ENCODE measurements around the gene GMDS.

Gene GMDS

GRCh38 chr6:2132416-2132815 lies 113.0 kb downstream of the GMDS start:
- DNase-seq: no peak

DNA sequence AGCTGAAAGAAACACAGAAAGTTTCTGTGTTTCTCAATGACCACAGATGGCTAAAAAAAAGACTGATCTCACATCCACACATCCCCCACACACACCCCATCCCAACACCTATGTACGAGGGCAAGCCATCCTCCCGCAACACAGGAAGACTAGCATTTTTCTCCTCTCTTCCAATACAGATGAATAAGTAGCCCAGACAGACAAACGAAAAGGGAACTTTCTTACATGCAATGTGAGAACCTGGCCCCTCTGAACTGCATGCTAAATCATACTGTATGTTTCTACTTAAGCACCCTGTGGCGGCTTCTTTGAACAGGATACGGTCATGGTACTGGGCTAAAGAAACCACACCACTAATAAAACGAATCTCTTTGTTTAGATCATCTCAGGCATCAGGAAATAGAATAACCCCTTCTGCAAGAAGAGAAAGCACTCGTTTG lies 116.2 kb downstream of the GMDS start:
- no peak for DNase-seq

DNA sequence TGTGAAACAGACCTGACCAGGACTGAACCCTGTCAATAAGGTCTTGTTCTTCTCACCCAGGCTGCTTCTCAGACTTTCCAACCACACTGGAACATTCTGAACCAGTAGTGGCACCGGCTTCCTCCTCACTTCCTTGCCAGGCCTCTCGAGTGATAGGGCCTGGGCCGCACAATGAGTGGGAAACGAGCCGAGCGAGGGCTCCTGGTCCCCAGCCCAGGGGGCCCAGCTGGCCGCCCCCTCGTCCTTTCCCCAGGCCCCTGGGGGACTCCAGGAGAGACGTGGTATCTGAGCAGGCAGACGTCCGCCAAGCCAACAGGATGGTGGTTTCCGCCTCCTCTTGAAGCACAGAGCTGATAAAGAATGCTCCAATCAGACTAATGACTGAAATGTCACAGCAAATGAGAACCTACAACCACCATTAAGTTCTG lies 117.9 kb downstream of the GMDS start:
- no peak for DNase-seq

DNA sequence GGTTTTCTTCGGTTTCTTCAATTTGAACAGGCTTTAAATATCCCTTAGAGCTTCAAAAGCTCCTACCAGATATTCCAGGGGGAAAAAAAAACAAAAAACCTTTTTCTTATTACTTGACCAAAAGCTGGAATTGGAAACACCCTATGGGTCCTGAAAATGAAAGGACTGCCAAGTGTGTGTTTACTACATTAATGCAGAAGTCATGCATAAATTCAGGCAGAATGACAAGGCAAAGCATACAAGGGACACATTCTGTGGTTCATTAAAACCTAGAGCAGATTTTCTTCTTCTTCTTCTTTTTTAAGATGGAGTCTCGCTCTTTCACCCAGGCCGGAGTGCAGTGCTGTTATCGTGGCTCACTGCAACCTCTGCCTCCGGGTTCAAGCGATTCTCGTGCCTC lies 119.1 kb downstream of the GMDS start:
- no peak for DNase-seq

- DNase-seq: no peak
Measured at GRCh38 chr6:2125158-2125557, 120.2 kb downstream of the GMDS start.

GRCh38 chr6:2124260-2124709 lies 121.1 kb downstream of the GMDS start:
- DNase-seq: no peak

DNA sequence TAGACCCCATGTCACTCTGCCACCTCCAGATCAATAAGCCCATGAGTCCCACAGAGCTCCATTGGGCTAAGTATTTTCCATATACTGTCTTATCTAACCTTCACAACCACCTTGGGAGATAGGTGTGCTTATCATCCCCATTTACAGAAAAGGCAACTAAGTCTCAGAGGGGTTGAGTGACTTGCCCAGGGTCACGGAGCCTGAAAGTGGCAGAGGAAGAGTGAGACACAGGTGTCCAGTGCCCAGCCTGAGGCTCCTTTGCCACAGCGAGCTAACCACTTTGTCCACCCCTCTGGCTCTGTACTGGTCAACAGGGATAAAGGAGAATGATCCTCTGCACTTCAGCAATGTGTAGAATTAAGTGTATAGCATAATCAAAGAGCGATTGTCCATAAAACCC lies 124.5 kb downstream of the GMDS start:
- DNase-seq: no peak

DNA sequence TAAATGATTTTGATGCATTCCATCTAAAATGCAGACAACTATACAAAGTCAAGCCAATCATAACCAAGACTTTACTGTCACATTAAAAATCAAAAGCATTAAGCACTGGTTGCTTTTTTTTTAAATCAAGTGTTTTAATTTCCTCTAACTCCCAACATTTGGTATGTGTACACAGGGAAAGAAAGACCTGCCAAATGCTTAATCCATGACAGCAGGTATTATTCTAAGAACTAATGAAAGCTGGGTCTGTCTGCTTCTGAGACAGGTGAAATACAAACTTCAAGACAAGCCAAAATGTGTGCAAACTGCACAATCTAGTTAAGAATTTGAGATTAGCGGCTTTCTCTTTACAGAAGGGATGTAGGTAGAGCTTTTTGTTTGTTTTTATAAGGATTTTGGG lies 126.1 kb downstream of the GMDS start:
- no peak for DNase-seq

- DNase-seq: no peak
Measured at GRCh38 chr6:2118136-2118535, 127.3 kb downstream of the GMDS start.

GRCh38 chr6:2117447-2117846 lies 128.0 kb downstream of the GMDS start:
- DNase-seq: no peak

DNA sequence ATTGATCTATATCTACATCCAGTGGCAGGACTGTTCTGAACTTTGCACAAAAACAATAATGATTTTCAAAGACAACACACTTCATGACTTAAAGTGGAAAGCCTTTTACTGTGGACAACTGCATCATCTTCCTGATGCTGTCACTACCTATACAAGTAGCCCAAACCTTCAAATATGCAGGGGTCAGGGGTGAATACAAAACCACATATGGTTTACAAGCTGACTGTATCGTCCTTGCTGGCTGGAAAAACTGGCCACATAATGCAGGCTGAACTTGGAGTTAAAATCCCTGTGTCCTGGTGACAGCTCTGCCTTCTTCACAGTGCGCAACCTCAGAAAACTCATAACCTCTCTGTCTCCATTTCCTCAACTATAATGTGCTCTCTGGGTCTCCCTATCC lies 128.9 kb downstream of the GMDS start:
- no peak for DNase-seq

- DNase-seq: no peak
Measured at GRCh38 chr6:2114100-2114499, 131.3 kb downstream of the GMDS start.

DNA sequence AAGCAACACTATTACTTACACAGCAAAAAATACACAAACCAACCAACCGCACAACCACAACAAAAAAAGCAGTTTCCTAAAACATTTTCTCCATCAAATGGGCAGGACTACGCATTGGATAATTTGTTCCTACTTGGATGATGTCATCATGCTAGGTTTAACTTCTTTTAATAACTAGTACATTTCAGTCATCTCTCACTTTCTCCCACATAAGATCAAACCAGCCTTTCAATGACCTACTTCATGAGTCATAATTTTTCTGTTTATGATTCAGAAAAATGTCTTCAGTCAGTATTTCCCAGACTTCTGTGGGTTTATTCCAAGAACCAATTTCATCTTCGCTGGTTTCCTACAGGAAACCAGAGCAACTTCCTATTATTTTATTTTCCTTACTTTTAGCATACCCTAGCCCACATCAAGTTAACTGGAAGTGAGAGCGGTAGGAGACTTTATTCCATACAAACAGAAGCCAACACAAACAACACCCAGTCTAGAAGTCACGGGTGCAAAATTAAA lies 134.2 kb downstream of the GMDS start:
- DNase-seq: no peak

DNA sequence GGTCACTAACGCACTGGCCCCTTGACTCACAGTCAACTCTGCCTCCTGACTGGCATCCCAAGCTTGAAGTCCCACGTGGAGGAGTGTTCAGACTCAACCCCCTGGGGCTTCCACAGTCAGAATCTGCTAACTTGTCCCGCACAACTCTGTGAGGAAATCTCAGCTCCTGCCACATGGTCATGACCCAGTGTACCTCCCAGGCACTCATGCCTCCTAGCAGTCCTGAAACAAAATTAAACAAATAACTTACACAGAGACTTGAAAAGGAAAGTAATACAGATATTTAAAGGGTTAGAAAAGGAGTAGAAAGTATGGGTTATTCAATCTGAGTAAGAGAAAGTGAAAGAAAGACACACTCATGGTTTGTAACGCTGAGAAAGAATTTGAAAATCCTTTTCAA lies 134.9 kb downstream of the GMDS start:
- DNase-seq: peak; percentile 62

DNA sequence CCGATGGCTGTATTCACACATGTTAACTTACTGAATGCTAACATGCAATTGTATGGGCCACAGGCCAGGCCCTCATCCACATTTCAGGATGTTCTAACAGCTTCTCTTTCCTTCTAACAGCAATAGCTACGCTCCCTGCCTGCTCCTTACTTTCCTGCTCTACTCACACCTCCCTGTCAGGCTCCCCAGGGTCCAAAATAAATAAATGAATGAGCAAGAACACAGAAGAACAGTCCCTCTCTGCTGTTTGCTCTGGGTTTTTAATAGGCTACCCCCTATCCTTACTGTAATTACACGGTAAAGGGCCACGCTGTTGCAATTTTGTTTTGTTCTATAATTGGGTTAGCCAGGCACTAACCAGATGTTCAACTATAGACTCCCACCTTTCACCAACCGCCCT lies 135.6 kb downstream of the GMDS start:
- DNase-seq: peak; percentile 91

- peak; percentile 57 for DNase-seq
Measured at GRCh38 chr6:2108700-2109306, 136.6 kb downstream of the GMDS start.

DNA sequence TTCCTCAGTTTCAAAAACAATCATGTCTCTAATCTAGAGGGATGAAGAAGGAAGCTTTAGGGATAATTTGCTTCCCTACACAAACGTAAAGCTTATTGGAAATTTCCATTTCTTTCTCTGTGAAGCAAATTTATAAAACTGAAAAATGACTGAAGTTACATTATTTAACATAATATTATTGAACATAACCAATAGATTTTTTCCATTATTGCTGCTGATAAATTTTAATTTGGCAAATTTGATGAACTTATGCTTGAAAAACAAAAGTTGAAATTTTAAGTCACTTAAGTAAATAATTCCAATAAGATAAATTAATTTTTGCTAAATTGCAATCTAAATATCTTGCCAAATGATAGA lies 140.9 kb downstream of the GMDS start:
- no peak for DNase-seq

DNA sequence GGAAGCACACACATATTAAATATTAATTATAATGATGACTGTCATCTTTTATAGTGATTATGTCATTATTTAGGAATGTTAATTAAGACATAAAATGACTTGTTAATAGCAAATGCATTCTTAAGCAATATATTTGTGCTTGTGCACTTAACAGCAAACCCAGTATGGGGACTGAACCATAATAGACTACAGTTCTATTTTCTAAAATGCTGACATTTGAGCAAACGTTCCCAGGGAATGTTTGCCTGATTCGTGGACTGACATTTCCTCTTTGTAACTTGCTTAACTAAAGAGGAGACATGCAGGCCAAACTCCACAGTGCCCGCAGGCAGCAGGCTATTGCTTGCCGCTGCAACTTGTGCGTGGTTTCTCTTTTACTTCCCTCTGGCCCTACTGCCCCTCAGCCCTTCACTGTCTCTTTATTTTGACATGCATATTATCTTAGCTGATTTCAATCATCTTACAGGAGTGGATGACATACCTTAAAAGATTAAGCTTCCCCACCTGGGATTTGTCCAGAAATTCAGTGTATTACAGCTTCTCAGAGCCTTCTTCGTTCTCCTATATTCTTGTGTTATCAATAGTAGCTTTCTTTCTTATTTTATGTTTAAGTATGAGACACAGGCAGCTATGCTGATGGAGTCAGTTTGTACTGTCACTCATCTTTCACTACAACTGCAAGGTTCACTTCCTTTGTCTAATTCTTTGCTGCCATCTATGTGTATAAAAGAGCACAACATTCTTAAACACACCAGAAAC lies 141.5 kb downstream of the GMDS start:
- DNase-seq: peak; percentile 68

GRCh38 chr6:2102966-2103365 lies 142.4 kb downstream of the GMDS start:
- no peak for DNase-seq

GRCh38 chr6:2102316-2102883 lies 143.0 kb downstream of the GMDS start:
- no peak for DNase-seq

GRCh38 chr6:2101213-2101612 lies 144.2 kb downstream of the GMDS start:
- no peak for DNase-seq

DNA sequence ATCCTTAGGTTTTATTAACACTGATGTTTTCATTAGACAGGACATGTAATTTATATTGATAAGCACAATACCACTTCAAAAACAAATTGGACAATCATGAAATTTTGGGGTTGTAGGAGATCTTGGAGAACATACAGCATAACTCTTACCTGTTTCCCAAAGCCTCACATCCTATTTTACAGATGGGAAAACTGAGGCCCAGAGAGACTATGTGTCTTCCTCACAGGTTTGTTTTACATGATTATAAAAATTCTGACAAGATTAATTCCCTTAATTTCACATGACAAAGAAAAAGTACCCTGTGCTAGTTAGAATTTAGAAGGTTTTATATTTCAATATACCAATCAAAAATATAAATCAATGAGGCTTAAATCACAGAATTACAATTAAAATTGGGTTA lies 145.5 kb downstream of the GMDS start:
- no peak for DNase-seq

- peak; percentile 59 for DNase-seq
Measured at GRCh38 chr6:2097464-2097863, 147.9 kb downstream of the GMDS start.

GRCh38 chr6:2094642-2095041 lies 150.8 kb downstream of the GMDS start:
- DNase-seq: no peak

Data from NCI-H82 (cell line).